ENCODE measurements around the gene IPCEF1.

GRCh38 chr6:154234019-154234772 lies 122.4 kb downstream of the IPCEF1 start:
- TF ChIP-seq CTCF (IDR thresholded peaks at IDR 0.05), result no peak
- TF ChIP-seq POLR2A (IDR thresholded peaks at IDR 0.05), result no peak

All from suprapubic skin (tissue), 3 donors.